Sigmoid colon (tissue), 7 donors: Measurements from ENCODE around the gene SYNDIG1L. TPM values are rescaled to one million over a fixed set of nuclear protein-coding genes. Genes with fewer than 3 reads are reported as not detected.

Source experiments
- DNase-seq: peaks from one replicate; pipeline ENCODE4 v3.0.0-alpha.2; 2019
- H3K27ac ChIP-seq, 4 donors: fragments of 200-600 bp; sonication (generic); one replicate each; pipeline ENCODE4 v1.5.1; 2016 to 2019; ENCODE audit warnings: mild to moderate bottlenecking in 1 of 4
- H3K27me3 ChIP-seq, 3 donors: fragments of 200-600 bp; sonication (generic); one replicate each; pipeline ENCODE4 v1.5.1; 2019; ENCODE audit warnings: mild to moderate bottlenecking in 1 of 3
- H3K36me3 ChIP-seq, 4 donors: fragments of 200-600 bp; sonication (generic); one replicate each; pipeline ENCODE4 v1.5.1; 2016 to 2019
- H3K4me1 ChIP-seq, 4 donors: fragments of 200-600 bp; sonication (generic); one replicate each; pipeline ENCODE4 v1.5.1; 2017 to 2019
- H3K4me3 ChIP-seq, 4 donors: fragments of 200-600 bp; sonication (generic); one replicate each; pipeline ENCODE4 v1.5.1; 2017 to 2019; ENCODE audit warnings: mild to moderate bottlenecking in 2 of 4, moderate library complexity in 1 of 4
- H3K9me3 ChIP-seq, 4 donors: fragments of 200-600 bp in 3 of 4; sonication (generic) in 3 of 4; one replicate each; pipeline versions ENCODE4 v1.5.1 to v1.6.1; 2013 to 2019
- CTCF ChIP-seq, 4 experiments: fragments of 450-650 bp in 3 of 4; fragments of 200-600 bp in 1 of 4; IDR thresholded peaks; one replicate each; pipeline ENCODE4 v1.5.1; 2016 to 2019; ENCODE audit warnings: antibody characterized with exemption in 4 of 4, mild to moderate bottlenecking in 3 of 4, moderate library complexity in 2 of 4
- EP300 ChIP-seq, 4 donors: sonication (generic); formaldehyde crosslinking; IDR thresholded peaks; one replicate each; pipeline ENCODE4 v1.6.1; 2017; ENCODE audit warnings: antibody characterized with exemption in 4 of 4
- POLR2A ChIP-seq, 2 donors: fragments of 450-650 bp; IDR thresholded peaks; one replicate each; pipeline ENCODE4 v1.6.1; 2016; ENCODE audit warnings: antibody characterized with exemption in 2 of 2, mild to moderate bottlenecking in 2 of 2, moderate library complexity in 2 of 2
- POLR2AphosphoS5 ChIP-seq, 4 donors: sonication (generic); formaldehyde crosslinking; IDR thresholded peaks; one replicate each; pipeline ENCODE4 v1.6.1; 2017; ENCODE audit warnings: antibody characterized with exemption in 4 of 4
- WGBS, 2 donors: extraction: QIAGEN DNeasy Blood & Tissue Kit; methylation state at CpG; one replicate each; pipeline ENCODE4 v1.1.7; 2013; 5-methylcytosine and 5-hydroxymethylcytosine counted together
- intact Hi-C: fragments of 100-400 bp; cut with DNase I; formaldehyde crosslinking; loops from one replicate; pipeline ENCODE4 v1.15.1; 2023
- polyA plus RNA-seq, 3 donors: library from polyadenylated mRNA; stranded (reverse); fragments of 200-250 nt; gene quantifications; one replicate each; pipeline ENCODE4 v1.2.3, GENCODE V29; 2013
- total RNA-seq, 4 donors: library from RNA; depleted of rRNA; stranded (reverse); fragments of >200 nt; gene quantifications; one replicate each; pipeline ENCODE4 v1.1.0, GENCODE V29; 2016
- donor health status: healthy with polysubstance abuse.
- donor health status: Bipolar disorder and iron deficiency.
- donor health status: healthy.

The SYNDIG1L gene
- total and polyA plus RNA-seq, 7 donors, result under 0.01 to 1.7 (median 0.20) TPM; not detected in 4

GRCh38 chr14:74364271-74364880 lies 61.6 kb downstream of the SYNDIG1L start:
- no peak overlapping the region for H3K4me3 ChIP-seq
- no peaks in the 10 kb centered on the region for H3K9me3 ChIP-seq
- peaks cover 0 to 19% (median 0%) of the 10 kb centered on the region in 3 donors for H3K27me3 ChIP-seq
- no peaks in the 10 kb centered on the region for H3K36me3 ChIP-seq
- peaks cover 0 to 4% (median 0%) of the 10 kb centered on the region in 4 donors for H3K4me1 ChIP-seq
- TF ChIP-seq EP300 (IDR thresholded peaks at IDR 0.05) (no peak), POLR2AphosphoS5 (IDR thresholded peaks at IDR 0.05) (no peak), CTCF (IDR thresholded peaks at IDR 0.05) (no peak), POLR2A (IDR thresholded peaks at IDR 0.05) (no peak)
- no peak overlapping the region for H3K27ac ChIP-seq
- intact Hi-C loops, result loop anchor here (5.0 kb wide), 1 partner anchor 128 kb away; the partner anchor contains the start of genes ISCA2 and NPC2
- no peak for DNase-seq
- WGBS, 2 donors, result 74% methylated on average over 7 of the region's 7 CpGs

GRCh38 chr14:74362361-74362915 lies 63.6 kb downstream of the SYNDIG1L start:
- H3K27ac ChIP-seq, result no peak overlapping the region
- WGBS, 2 donors, result 27% methylated on average over 12 of the region's 12 CpGs
- H3K4me1 ChIP-seq, result peaks cover 0 to 4% (median 0%) of the 10 kb centered on the region in 4 donors
- H3K4me3 ChIP-seq, result no peak overlapping the region
- intact Hi-C loops, result loop anchor here (2.0 to 5.0 kb wide), 2 partner anchors 130 to 250 kb away; partner anchors contain the start of genes ISCA2, LTBP2 and NPC2
- DNase-seq, result peak; percentile 88
- H3K9me3 ChIP-seq, result no peaks in the 10 kb centered on the region
- H3K36me3 ChIP-seq, result no peaks in the 10 kb centered on the region
- peak; percentile 66 to 97 (median 88) for TF ChIP-seq CTCF (IDR thresholded peaks at IDR 0.05)
- no peak for TF ChIP-seq POLR2A (IDR thresholded peaks at IDR 0.05)
- peaks cover 0 to 19% (median 0%) of the 10 kb centered on the region in 3 donors for H3K27me3 ChIP-seq

GRCh38 chr14:74360163-74360562 lies 65.8 kb downstream of the SYNDIG1L start:
- no peaks in the 10 kb centered on the region for H3K36me3 ChIP-seq
- H3K27ac ChIP-seq, result no peak overlapping the region
- peaks cover 0 to 4% (median 0%) of the 10 kb centered on the region in 4 donors for H3K4me1 ChIP-seq
- H3K27me3 ChIP-seq, result peaks cover 0 to 16% (median 0%) of the 10 kb centered on the region in 3 donors
- no peak overlapping the region for H3K4me3 ChIP-seq
- TF ChIP-seq EP300 (IDR thresholded peaks at IDR 0.05) (no peak), CTCF (IDR thresholded peaks at IDR 0.05) (no peak), POLR2A (IDR thresholded peaks at IDR 0.05) (no peak), POLR2AphosphoS5 (IDR thresholded peaks at IDR 0.05) (no peak)
- intact Hi-C loops, result loop anchor here (5.0 kb wide), 1 partner anchor 132 kb away; the partner anchor contains the start of genes ISCA2 and NPC2
- H3K9me3 ChIP-seq, result no peaks in the 10 kb centered on the region
- DNase-seq, result no peak
- WGBS, 2 donors, result 30 to 67% methylated on average over 3 of the region's 3 CpGs

- WGBS, 2 donors, result 93 to 94% methylated on average over 17 of the region's 17 CpGs
- no peaks in the 10 kb centered on the region for H3K9me3 ChIP-seq
- TF ChIP-seq EP300 (IDR thresholded peaks at IDR 0.05) (no peak), POLR2A (IDR thresholded peaks at IDR 0.05) (no peak), CTCF (IDR thresholded peaks at IDR 0.05) (no peak), POLR2AphosphoS5 (IDR thresholded peaks at IDR 0.05) (no peak)
- H3K27me3 ChIP-seq, result peaks cover 0 to 8% (median 0%) of the 10 kb centered on the region in 3 donors
- H3K36me3 ChIP-seq, result no peaks in the 10 kb centered on the region
- no peak overlapping the region for H3K27ac ChIP-seq
- DNase-seq, result no peak
- H3K4me3 ChIP-seq, result no peak overlapping the region
- H3K4me1 ChIP-seq, result peaks cover 0 to 4% (median 0%) of the 10 kb centered on the region in 4 donors
- intact Hi-C loops, result no loop called here
Observed at GRCh38 chr14:74358176-74358829, 67.7 kb downstream of the SYNDIG1L start.
